ENCODE measurements around the gene RPL28.
"Not testable (repeated sequence)": the region's sequence is repeated elsewhere in the genome, so short reads cannot be mapped to it uniquely, and the experiment has no call there.

Gene RPL28

GRCh38 chr19:55432241-55432959 lies 46.7 kb downstream of the RPL28 start:
- no peak for FAIRE-seq

- FAIRE-seq = no peak
Observed at GRCh38 chr19:55433292-55433691, 47.6 kb downstream of the RPL28 start.

DNA sequence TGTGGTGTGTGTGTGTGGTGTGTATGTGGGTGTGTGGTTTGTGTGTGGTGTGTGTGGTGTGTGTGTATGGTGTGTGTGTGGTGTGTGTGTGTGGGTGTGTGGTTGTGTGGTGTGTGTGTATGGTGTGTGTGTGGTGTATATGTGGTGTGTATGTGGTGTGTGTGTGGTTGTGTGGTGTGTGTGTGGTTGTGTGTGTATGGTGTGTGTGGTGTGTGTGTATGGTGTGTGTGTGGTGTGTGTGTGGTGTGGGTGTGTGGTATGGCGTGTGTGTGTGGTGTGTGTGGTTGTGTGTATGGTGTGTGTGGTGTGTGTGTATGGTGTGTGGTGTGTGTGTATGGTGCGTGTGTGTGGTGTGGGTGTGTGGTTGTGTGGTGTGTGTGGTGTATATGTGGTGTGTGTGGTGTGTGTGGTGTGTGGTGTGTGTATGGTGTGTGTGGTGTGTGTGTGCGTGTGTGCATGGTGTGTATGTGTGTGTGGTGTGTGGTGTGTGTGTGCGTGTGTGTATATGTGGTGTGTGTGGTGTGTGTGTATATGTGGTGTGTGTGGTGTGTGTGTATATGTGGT lies 48.7 kb downstream of the RPL28 start:
- no peak for FAIRE-seq

DNA sequence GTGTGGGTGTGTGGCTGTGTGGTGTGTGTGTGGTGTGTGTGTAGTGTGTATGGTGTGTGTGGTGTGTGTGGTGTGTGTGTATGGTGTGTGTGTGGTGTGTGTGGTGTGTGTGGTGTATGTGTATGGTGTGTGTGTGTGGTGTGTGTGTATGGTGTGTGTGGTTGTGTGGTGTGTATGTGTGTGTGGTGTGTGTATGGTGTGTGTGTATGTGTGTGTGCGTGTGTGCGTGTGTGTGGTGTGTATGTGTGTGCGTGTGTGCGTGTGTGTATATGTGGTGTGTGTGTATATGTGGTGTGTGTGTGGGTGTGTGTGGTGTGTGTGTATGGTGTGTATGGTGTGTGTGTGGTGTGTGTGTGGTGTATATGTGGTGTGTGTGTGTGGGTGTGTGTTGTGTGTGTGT lies 49.3 kb downstream of the RPL28 start:
- FAIRE-seq = no peak

DNA sequence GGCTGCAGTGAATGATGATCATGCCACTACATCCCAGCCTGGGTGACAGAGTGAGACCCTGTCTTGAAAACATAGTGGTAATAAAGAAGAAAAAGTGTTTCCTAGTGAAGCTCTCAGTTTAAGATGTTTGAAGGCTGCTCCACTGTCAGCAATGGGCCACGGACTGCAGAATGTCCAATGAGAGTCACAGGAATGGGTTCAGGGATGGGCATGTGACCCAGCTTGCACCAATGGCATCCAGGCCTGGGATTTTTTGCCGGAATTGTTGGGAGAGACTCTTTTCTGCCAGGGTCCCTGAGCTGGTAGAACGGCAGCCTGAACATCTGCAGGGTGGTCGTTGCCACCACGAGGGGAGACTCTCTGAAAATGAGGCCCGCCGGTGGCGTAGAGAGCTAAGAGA lies 51.1 kb downstream of the RPL28 start:
- FAIRE-seq = no peak

DNA sequence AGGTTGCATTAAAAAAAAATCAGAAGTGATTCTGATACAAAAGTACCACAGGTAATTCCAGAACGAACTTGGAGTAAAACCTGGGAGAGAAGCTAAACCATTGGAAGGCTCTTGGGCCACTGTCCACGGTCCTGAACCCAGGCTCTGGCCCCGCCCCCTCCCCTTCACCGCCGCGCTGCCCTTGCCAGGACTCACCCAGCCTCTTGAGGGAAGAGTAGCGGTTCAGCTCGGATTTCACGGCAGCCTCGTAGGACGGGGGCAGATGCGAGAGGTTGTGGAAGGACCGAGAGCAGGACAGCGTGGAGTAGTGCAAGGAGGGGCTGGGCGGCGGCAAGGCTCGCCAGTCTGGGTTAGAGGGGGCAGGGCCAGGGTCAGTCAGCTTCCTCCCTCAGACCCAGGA lies 51.7 kb downstream of the RPL28 start:
- no peak for FAIRE-seq

DNA sequence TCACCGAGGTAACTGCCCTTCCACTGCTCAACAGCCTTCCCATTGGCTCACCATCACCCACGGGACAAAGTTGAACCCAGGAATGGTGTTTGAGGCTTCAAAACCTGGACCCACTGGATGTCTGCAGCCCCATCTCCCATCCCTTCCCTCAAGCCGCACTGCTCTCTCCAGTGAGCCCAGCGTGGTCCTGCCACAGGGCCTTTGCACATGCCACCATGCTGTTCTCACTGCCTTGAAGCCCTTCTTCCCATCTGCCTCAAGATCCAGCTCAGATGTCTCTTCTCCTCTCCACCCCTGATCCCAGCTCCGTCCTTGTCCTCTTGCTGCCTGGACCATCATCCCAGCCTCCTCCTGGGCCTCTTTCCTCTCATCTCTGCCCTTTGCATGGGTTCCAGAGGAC lies 53.3 kb downstream of the RPL28 start:
- no peak for FAIRE-seq

DNA sequence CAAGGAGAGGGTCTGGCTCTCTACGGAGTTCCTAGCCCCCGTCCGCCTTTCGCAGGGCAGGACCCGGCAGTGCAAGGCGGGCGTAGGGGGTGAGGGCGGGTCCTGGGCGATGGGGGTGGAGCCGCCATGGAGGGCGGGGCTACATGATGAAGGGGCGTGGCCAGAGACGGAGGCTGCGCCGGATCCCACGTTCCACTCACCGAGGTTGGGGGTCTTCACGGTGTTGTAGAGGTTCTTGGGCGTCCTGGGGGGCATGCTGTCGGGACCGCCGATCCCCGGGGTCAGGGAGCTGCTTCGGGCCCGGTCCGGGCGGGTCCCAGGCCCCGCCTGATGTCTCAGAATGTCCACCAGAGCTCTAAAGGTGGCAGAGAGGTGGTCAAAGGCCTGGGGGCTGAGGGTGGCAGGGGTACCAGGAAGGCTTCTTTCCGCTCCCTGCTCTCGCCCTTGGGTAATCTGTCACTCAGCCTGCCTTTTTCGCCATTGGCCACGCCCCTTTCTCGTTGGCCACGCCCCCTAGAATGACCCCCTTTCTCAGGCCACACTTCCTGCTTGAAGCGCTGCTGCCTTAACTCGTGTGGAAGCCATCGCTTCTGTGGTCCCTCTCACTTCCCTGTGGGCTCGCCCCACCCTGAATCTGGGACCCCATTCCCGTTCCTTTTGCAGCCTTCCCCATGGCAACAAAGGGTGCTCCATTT lies 54.8 kb downstream of the RPL28 start:
- no peak for FAIRE-seq

DNA sequence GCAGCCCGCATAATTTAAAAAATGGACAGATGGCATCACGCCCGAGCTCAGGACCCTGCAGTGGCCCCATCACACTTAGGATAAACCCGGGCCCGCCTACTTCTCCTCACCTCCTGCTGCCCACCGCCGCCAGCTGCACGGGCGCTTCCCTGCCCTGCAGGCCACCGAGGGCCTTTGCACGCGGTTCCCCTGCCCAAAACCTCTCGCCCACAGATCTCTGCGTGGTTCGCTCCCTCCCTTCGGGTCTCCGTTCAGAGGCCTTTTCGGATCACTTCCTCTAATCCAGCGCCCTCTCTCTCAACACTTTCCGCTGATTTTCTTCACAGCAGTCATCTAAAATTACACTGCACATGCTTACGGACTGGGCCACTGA lies 55.6 kb downstream of the RPL28 start:
- no peak for FAIRE-seq

DNA sequence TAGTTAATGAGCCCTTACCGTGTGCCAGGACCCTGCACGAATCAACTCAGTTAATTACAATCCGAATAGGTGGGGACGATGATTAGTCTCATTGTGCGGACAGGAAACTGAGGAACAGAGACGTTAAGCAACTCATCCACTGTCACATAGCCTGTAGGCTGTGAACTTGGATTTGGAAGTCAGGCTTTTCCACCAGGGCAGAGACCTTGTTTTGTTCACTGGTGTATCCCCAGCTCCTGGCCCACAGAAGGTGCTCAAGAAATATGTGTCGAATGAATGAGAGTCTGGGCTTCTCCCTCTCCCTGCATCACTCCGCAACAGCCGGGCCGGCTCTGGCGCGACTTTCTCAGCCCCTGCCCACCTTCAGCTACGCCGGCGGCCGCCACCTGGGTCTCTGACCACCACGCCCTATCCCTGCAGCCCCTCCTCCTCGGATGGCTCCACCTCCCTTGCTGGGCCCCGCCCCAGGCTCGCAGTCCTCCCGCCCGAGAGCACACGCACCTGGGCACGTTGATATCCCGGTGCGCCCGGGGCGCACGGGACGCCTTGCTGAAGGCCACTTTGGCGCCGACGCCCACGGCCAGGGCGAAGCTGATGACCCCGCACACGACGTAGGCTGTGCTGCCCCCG lies 56.1 kb downstream of the RPL28 start:
- no peak for FAIRE-seq

- no peak for FAIRE-seq
Observed at GRCh38 chr19:55442372-55442961, 56.7 kb downstream of the RPL28 start.

GRCh38 chr19:55443045-55443823 lies 57.5 kb downstream of the RPL28 start, which contains the start of gene SHISA7:
Gene SHISA7 (minus strand): TSS chr19:55443300. CDS start chr19:55442863, 437 bp downstream.
- no peak for FAIRE-seq

DNA sequence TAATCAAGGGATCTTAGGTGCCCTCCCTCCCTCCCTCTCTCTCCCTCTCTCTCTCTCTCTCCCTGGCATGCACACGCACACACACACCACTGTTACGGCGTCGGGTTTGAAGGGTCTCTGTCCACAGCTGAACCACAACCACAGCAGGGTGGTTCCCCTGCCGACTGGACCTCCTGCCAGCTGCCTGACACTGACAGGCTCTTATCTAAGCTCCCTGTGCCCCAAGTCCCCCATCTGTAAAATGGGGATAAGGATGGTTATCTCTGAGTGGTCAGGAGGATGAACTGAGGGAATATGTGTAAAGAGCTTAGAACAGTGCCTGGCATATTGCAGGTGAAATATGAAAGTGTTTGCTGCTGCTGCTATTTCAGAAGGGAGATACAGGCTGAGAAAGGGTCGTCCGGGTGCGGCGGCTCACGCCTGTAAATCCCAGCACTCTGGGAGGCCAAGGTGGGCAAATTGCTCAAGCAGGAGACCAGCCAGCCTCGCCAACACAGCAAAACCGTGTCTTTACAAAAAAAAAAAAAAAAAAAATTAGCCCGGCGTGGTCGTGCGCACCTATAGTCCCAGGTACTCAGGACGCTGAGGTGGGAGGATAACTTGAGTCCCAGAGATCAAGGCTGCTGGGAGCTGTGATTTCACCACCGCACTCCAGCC lies 58.2 kb downstream of the RPL28 start:
- no peak for FAIRE-seq

DNA sequence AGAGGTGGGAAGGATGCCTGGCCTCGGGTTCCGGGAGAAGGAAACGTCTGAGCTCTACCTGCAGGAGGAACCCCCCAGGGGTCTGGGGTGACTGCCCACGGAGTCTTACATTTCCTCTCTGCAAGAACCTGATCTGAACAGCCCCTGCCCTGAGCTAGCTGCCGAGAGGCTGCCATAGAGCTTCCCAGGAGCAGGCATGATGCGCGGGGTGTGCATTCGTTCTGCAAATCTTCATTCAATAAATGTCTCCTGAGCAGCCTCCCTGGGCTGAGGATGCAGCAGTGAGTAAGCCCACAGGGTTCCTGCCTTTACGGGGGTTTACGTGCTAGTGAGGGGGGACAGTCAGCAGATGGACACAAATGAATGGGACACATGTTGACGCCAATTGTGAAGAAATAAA lies 58.9 kb downstream of the RPL28 start:
- FAIRE-seq = no peak

GRCh38 chr19:55446060-55446459 lies 60.3 kb downstream of the RPL28 start:
- no peak for FAIRE-seq

DNA sequence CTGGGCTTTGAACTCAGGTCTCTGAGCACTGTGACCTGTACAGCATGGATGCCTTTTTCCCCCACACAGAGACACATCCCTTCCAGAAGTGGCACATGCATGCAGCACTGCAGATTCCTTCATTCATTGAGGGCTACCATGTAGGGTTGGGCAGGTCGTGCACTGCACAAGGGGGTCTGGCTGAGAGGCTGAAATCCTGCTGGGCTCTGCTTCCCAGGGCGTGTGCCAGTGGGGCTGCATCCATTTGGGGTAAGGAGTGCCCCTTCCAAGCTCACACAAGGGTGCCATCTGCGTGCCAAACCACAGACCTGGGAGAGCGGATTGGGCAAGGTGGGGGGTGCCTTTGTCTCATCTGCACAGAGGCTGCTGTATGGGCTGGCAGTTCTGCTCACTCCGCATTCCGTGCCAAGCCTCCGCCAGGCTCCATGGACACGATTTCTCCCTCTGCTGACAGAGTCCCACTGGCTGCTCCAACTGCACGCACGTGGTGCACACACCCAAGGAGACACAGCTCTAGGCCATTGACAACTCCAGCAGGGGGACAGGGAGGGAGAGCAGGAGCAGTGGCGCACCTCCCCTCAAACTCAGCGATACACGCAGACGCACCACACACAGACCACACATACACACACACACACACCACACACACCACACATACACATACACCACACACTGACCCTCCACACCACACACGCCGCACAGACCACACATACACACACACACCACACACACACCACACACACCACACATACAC lies 61.9 kb downstream of the RPL28 start:
- no peak for FAIRE-seq

- not testable (repeated sequence) for FAIRE-seq
Observed at GRCh38 chr19:55448175-55448490, 62.4 kb downstream of the RPL28 start.

DNA sequence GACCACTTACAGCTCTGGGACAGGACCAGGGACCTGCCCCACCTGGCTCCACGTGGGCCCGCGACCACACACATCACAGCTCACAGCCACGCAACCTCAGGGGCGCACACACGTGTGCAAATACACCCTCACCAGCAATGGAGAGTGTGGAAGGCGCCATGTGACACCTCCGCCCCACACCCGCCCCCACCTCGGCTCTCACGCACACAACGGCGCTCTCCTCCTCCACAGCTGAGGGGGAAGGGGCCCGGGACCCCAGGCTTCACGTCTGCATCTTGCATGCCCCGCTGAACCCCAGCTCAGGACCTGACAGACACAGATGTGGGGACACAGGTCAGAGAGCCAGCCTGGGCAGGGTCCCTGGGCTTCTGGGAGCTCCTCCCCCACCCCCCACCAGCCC lies 63.7 kb downstream of the RPL28 start:
- no peak for FAIRE-seq

- FAIRE-seq = no peak
Observed at GRCh38 chr19:55451163-55451964, 65.6 kb downstream of the RPL28 start.

DNA sequence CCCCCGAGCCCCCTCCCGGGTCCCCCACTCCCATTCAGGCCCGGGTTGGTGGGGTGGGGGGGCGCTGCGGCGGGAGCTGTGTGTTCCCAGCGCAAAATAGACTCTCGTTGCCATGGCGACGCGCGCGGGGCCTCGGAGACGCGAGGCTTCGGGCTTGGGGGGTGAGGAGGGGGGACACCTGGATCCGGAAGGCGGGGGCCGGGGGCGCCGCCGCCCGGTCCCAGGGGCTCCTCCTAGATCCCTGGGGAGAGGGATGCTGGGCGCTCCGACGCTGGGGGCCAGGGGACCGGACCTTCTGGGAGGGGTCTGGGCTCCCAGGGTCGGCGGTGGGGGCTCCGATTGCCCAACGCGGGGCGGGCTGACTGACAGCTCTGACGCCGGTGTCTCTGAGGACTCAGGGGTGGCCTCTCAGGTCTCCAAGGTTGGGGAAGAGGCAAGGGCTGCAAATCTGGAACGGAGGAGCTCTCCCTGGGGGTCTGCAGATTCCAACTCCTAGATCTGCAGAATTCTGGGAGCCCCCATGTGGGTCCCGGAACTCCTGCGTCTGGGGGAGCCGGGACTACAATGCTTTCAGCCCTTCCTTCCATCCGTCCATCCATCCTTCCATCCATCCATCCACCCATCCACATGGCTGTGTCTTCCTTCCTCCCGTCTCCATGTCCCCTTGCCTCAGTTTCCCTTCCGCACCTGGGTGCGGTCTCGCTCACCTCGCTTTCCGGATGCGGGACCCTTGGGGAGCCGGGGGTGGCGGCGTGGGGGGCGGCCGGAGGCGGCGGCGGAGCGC lies 66.4 kb downstream of the RPL28 start:
- FAIRE-seq = no peak

Measured in islet of Langerhans (tissue), 1 donor.